HL-60/S4 treated with retinoic acid at 250 ng/mL for 4 days and 3 days (cell line): ENCODE results near the gene PLTP.
"Not testable (repeated sequence)": the region's sequence is repeated elsewhere in the genome, so short reads cannot be mapped to it uniquely, and the experiment has no call there.

Experiments
- in situ Hi-C: fragments of 300-500 bp; cut with MboI; formaldehyde crosslinking; loops from 2 replicates; pipeline ENCODE4 v1.7.0; 2022; ENCODE audit warnings: low sequenced_read_pairs

The PLTP gene, protein sequence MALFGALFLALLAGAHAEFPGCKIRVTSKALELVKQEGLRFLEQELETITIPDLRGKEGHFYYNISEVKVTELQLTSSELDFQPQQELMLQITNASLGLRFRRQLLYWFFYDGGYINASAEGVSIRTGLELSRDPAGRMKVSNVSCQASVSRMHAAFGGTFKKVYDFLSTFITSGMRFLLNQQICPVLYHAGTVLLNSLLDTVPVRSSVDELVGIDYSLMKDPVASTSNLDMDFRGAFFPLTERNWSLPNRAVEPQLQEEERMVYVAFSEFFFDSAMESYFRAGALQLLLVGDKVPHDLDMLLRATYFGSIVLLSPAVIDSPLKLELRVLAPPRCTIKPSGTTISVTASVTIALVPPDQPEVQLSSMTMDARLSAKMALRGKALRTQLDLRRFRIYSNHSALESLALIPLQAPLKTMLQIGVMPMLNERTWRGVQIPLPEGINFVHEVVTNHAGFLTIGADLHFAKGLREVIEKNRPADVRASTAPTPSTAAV

DNA sequence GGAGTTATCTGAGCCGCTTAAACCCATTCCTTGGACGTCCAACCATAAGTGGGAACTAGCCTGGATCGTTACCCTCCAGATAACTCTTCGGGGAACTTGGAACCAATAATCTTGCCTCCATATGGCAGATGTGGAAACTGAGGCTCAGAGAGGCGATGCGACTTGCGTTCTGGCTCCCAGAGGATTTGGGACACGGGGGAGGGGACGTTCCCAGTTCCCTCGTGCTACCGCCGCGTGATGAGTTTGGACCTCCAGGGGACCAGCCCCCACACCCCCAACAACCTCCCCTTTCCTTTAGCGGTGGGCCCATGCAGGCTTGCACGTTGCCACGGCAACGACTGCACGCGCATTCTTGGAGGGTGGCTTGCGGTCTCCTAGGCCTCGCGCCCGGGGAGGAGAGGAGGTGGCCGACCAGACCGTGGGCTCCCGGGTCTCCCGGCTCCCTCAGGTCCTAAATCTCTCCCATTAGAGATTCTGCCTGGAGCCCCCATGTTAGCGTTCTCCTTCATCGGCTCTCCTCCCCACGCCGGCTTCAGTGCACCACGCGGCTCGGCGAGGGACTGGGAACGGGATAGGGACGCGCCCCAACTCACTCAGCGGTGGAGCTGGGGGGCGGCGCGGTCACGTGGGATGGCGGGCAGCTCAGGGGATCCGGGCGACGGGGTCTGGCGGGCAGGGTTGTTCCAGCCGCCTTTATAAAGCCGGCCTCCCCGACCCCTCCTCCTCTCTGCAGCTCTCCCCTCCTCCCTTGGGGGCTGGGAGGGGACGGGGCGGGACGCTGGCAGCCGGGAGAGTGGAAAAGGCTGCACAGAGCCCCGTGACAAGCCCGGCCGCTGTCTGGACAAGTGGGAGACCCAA, at the start of gene PLTP:
PLTP (minus strand) TSS at position 670 of the 858 bp plus-strand sequence. CDS start 703 bp downstream, outside the sequence.
- in situ Hi-C loops: no loop called here

GRCh38 chr20:45959956-45960630, 48.1 kb upstream of the PLTP start:
- in situ Hi-C loops: no loop called here

DNA sequence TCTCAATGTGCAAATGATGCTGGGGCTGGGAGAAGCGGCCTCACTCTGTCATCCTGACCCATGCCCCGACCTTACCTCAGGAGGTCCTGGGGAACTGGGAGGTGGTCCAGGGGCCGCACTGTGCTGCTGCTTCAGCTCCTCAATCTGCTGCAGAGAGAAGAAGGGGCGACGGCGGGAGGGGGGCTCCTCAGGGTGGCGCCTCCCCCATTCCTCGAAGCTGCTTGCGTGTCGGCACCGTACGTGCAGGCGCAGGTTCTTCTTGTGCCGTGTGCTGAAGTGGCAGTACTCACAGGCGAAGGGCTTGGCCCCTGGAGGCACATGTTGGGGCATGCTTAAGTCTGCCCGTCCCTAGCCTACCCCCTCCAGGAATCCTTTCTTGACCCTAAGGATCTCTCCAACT, 47.2 kb upstream of the PLTP start:
- in situ Hi-C loops: no loop called here

DNA sequence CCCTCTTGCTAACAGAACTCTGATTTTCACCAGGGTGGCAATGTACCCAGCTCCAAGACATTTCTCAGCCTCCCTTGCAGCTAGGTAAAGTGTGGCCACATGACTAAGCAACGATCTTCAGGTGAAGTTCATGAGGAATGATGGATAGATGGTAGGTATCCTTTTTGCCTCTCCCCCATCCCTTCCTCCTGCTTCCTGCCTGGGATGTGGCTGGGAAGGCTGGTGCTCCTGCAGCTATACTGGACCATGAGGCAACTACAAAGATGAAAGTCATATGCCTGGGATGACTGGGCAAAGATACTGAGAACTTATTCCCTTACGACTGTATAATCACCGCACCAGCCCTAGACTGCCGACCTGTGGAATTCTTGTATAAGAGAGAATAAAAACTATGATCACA, 46.6 kb upstream of the PLTP start:
- in situ Hi-C loops: no loop called here

DNA sequence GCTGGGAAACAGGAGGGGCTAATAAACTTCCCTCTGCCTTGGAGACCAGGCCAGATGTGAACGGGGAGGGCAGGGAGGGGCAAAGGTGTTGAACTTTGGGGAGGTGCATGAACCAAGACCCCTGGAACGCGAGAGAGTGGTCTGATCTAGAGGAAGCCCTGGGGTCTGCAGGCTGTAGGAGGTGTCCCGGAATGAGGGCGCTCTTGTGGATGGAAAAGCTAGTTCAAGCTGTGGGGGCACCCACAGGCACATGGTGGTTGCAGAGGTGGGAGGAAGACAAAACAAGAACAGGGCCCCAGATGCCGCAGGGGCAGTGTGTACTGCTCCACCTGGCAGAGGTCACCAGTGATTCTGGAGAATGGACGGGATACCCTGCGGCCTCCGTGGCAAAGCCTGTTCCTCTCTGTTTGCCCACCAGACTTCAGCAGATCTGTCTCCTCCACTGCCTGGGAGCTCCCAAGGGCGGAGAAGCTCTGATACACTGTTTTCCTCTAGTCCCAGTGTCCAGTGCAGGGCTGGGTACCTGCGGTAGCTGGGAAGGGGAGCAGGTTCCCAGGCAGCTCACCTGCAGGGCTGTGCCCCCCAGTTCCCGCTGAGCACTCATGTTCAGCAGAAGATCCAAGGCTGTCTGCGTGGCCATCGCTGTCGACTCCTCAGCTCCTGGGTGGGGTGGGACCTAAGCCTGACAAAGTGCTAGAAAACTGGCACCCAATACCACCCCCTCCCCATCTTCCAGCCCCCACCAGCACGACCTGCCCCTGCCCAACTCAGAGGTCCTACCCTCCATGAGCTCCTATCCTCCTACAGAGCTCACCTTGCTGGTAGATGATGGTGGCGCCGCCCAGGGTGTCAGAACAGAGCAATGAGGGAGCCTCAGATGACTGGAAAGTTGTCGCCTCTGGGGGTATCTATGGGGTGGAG, 45.3 kb upstream of the PLTP start:
- in situ Hi-C loops: no loop called here

DNA sequence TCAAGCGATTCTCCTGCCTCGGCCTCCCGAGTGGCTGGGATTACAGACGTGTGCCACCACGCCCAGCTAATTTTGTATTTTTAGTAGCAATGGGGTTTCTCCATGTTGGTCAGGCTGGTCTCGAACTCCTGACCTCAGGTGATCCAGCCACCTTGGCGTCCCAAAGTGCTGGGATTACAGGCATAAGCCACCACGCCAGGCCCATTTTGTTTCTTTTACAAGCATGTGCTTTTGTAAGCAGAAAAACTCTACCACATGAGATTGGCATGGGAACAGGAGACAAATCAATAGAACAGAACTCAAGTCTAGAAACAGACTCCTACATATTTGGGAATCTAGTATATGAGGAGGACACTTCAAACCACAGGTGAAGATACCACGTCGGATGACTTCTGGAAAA, 44.4 kb upstream of the PLTP start:
- in situ Hi-C loops: not testable (repeated sequence)

DNA sequence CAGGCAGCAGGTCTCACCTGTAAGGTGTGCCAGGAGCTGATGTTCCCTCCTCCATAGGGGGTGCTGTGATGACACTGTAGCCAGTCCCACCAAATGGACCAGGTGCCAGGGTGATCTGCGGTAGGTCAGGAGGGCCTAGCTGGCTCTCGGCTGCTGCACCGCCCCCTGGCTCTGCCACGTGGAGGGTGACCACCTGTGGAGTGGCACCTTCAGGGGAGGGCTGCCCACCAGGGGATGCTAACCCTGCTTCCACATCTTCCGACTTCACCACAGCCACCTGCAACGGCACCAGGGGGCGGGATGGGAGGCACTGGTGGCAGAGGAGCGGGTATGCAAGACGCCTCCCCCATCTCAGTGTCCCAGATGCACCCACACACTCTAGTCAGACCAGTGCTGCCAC, 41.7 kb upstream of the PLTP start:
- in situ Hi-C loops: no loop called here

DNA sequence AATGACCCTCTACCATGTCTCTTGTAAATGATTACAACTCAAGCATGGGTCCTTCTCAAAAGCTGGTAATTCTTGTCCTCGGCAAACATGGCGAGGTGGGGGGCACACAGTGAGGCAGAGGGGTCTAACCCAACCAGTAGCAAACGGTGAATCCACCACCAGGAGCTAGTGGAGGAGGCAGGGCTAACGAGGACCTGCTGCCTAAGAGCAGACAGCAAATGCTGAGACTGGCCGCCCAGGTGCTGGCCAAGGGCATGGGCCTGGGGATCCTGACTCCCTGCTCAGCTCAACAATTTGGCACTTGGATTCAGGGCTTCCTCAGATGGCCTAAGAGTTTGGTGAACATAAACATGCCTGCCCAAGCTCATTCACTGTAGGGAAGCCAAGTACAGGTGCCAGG, 40.9 kb upstream of the PLTP start:
- in situ Hi-C loops: no loop called here

- in situ Hi-C loops: no loop called here
Observed at GRCh38 chr20:45951925-45952834, 40.2 kb upstream of the PLTP start.

- in situ Hi-C loops: no loop called here
Observed at GRCh38 chr20:45950330-45950646, 38.3 kb upstream of the PLTP start.

DNA sequence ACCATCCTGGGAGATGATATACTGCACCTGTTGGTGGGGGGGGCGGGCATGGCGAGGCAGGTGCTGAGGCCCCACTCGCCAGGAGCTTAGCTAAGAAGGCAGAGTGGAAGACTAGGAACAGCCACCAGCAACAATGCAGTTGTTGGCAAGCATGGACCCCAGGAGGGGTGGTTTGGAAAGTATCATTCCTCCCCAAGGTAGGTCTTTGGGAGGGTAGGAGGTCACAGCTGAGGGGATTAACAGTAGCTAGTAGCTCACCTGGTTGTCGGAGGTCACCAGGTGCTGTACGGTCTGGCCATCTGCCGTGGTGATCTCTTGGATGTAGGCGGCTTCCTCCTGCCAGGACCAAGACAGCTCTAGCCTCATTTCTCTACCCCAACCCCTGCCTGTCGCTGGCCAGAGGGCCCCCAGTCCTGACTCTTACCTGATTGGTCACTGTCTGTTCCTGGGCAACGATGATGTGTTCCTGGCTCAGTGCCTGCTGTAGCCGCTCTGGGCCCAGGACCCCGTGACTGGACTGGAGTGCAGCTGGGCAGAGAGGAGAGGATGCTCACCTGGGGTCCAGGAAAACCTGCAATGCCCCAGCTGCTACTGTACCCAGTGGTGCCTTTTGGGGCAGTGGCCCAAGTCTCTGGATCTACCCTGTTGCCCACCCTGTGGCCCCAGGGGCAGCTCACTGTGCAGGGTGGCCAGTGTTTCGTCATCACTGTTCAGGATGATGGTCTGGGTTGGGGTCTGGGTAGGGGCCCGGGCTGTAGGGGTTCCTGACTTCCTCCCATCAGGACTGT, 37.8 kb upstream of the PLTP start:
- in situ Hi-C loops: no loop called here

DNA sequence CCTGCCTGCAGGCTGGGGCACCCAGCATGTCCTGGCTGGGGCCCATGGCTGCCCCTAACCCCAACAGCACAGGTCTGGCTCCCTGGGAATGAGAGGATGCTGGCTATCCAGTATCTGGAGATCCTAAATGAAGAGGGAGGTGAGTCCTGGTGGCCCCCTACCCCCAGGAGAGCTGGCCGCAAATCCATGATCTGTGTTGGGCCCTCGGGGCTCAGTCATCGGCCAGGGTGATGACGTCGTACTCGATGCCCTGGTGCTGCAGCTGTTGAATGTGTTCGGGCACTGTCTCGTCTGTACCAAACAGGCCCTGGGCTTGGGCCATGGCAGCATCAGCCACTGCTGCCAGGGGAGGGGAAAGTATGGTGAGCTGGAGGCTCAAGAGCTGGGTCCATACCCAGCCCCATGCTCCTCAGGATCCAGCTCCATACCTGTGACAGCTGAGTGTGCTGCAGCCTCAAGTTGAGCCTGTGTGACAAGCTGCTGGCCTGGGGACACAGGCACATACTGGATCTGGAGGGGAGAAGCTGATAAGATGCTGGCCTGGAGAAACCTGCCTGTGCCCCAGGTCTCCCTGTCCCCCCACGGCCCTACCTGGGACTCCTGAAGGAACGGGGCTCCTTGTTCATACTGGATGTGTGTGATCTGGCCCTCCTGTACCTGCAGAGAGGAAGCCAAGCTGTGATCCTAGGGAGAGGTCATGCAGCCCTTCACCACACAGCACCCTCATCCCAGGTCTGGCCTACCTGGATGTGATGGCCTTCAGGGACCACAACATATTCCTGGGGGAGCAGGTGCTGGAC, 37.0 kb upstream of the PLTP start:
- in situ Hi-C loops: no loop called here

GRCh38 chr20:45948261-45948733, 36.3 kb upstream of the PLTP start:
- in situ Hi-C loops: no loop called here

DNA sequence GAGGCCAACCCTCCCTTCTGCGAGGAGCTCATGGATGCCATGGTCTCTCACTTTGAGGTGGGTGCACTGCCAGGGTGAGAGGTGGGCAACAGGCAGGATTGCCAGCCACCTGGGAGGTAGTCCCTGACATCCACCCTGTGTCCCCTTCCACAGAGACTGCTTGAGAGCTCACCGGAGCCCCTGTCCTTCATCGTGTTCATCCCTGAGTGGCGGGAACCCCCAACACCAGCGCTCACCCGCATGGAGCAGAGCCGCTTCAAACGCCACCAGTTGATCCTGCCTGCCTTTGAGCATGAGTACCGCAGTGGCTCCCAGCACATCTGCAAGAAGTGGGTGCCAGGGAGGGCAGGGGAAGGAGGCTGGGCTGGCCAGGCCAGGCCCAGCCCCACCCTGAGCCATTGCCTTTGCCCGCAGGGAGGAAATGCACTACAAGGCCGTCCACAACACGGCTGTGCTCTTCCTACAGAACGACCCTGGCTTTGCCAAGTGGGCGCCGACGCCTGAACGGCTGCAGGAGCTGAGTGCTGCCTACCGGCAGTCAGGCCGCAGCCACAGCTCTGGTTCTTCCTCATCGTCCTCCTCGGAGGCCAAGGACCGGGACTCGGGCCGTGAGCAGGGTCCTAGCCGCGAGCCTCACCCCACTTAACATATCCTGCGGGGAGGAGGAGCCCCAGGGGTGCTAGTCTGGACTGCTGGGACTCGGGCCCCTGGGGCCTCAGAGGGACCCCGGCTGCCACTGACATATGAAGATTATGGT, 35.3 kb upstream of the PLTP start:
- in situ Hi-C loops: no loop called here

DNA sequence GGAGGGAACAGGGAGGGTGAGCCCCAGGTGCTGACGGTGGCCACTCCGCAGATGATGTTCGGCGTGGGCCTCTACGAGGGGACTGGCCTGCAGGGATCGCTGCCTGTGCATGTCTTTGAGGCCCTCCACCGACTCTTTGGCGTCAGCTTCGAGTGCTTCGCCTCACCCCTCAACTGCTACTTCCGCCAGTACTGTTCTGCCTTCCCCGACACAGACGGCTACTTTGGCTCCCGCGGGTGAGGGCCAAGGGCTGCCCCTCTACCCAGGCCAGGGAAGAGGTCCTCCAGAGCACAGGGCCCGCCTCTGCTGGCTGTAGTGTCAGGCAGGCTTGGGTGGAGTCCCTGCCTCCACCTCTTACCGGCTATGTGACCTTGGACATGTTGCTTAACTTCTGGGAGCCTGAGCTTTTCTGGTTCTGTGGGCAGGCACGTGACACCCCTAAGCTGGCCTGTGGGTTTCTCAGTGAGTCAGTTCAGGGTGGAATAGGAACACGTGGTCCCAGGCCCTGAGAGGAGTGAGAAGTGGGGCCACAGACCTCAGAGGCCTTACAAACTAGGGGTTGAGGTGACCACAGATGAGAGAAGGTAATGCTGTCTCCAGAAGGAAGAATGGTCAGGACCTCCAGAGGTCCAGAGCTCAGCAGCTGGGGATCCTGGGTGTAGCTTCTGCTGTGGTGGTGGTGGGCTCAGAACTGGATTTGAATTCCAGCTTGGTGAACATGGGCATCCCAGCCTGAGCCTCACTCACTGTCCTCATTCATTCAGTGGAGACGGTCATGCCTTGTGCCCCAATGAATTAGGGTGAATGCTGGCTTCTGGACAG, 34.4 kb upstream of the PLTP start:
- in situ Hi-C loops: no loop called here

GRCh38 chr20:45945678-45946148, 33.8 kb upstream of the PLTP start:
- in situ Hi-C loops: no loop called here
